ENCODE measurements around the gene ITGB7.

DNA sequence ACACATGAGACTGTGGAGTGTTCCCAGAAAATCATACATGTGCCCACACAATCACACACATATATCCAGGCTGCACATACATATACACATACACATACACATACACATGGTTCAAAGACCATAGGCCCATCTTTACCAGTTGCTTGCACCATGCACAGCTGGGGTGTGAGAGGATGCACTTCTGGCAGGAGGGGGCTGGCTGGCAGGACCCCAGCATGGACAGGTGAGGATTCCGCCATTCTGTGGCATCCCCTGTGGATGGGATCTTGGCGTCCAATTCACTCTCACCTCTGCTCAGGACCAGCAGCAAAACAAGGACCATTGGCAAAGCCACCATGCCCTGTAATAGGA lies 7.0 kb downstream of the ITGB7 start:
- TF ChIP-seq REST (IDR thresholded peaks at IDR 0.05; ENCODE audit: insufficient replicate concordance, low read depth) (no peak), GABPA (IDR thresholded peaks at IDR 0.05; ENCODE audit: low read depth) (no peak), CTCF (IDR thresholded peaks at IDR 0.05; ENCODE audit: insufficient read depth, low read length) (no peak)
